ENCODE data around the gene ASB3.
A peak's percentile ranks its signal among the peaks of the same experiment; 100 is the strongest.

The ASB3 gene

GRCh38 chr2:53652131-53652530 lies 134.6 kb downstream of the ASB3 start:
- no peak for DNase-seq (ENCODE audit: low spot score)

- DNase-seq (ENCODE audit: low spot score): no peak
These were observed 140.0 kb downstream of the ASB3 start for GRCh38 chr2:53646788-53647187.

GRCh38 chr2:53641290-53641689 lies 145.5 kb downstream of the ASB3 start:
- DNase-seq (ENCODE audit: low spot score): no peak

GRCh38 chr2:53640466-53640865 lies 146.3 kb downstream of the ASB3 start:
- DNase-seq (ENCODE audit: low spot score): no peak

- no peak for DNase-seq (ENCODE audit: low spot score)
These were observed 150.2 kb downstream of the ASB3 start for GRCh38 chr2:53636596-53636995.

- no peak for DNase-seq (ENCODE audit: low spot score)
These were observed 150.6 kb downstream of the ASB3 start for GRCh38 chr2:53636109-53636508.

GRCh38 chr2:53635694-53636093 lies 151.1 kb downstream of the ASB3 start:
- DNase-seq (ENCODE audit: low spot score): no peak

- DNase-seq (ENCODE audit: low spot score): no peak
These were observed 153.3 kb downstream of the ASB3 start for GRCh38 chr2:53633441-53633840.

- no peak for DNase-seq (ENCODE audit: low spot score)
These were observed 154.0 kb downstream of the ASB3 start for GRCh38 chr2:53632714-53633113.

GRCh38 chr2:53632126-53632460 lies 154.7 kb downstream of the ASB3 start:
- no peak for DNase-seq (ENCODE audit: low spot score)

- no peak for DNase-seq (ENCODE audit: low spot score)
These were observed 155.2 kb downstream of the ASB3 start for GRCh38 chr2:53631313-53632125.

GRCh38 chr2:53630026-53630606 lies 156.6 kb downstream of the ASB3 start:
- DNase-seq (ENCODE audit: low spot score): no peak

GRCh38 chr2:53629501-53629900 lies 157.3 kb downstream of the ASB3 start:
- DNase-seq (ENCODE audit: low spot score): peak; percentile 17

- DNase-seq (ENCODE audit: low spot score): no peak
These were observed 157.8 kb downstream of the ASB3 start for GRCh38 chr2:53629001-53629400.

- no peak for DNase-seq (ENCODE audit: low spot score)
These were observed 164.6 kb downstream of the ASB3 start for GRCh38 chr2:53622141-53622540.

GRCh38 chr2:53620981-53621380 lies 165.8 kb downstream of the ASB3 start:
- no peak for DNase-seq (ENCODE audit: low spot score)
